RWPE1 (cell line): ENCODE data around the gene RAP2A.
A peak's percentile ranks its signal among the peaks of the same experiment; 100 is the strongest.

Experiments
- CTCF ChIA-PET: fragments of 350-600 bp; sonication (Branson Sonifier 250); formaldehyde crosslinking; extraction: SDS; loops from one replicate; lab custom pipeline; 2021; lab: Yijun Ruan, JAX
- POLR2A ChIA-PET: fragments of 400-600 bp; formaldehyde crosslinking; extraction: SDS; loops from one replicate; lab custom pipeline; 2020; ENCODE audit warnings: antibody characterized with exemption; ENCODE audit not compliant: low non-redundant PET; lab: Yijun Ruan, JAX
- DNase-seq: peaks from one replicate; pipeline ENCODE4 v3.0.0; 2012; ENCODE audit warnings: low spot score
- H3K27ac ChIP-seq: fragments of 450-650 bp; 2 replicates; pipeline ENCODE4 v1.5.1; 2017
- CTCF ChIP-seq: fragments of 450-650 bp; conservative IDR thresholded peaks from 2 replicates; pipeline ENCODE4 v1.5.1; 2017; ENCODE audit warnings: low read depth, mild to moderate bottlenecking

Gene RAP2A

GRCh38 chr13:97432917-97433726 is 847 bp upstream of the RAP2A start:
- peak; percentile 94 for DNase-seq
- H3K27ac ChIP-seq = peak overlapping the region; percentile 99
- ChIA-PET CTCF (no interaction called here), POLR2A (interaction anchor here (0.6 to 1.0 kb wide), 4 partner anchors 60 to 211 kb away, joined by 3 to 5 read pairs (median 3); partner anchors contain the start of gene MBNL2)
- no peak for TF ChIP-seq CTCF

GRCh38 chr13:97434397-97435201 is 630 bp downstream of the RAP2A start:
- ChIA-PET CTCF (interaction anchor here (0.5 kb wide), 1 partner anchor 95 kb away, joined by 3 read pairs; no protein-coding TSS in a partner anchor), POLR2A (interaction anchor here (0.6 kb wide), 1 partner anchor 57 kb away, joined by 3 read pairs; no protein-coding TSS in a partner anchor)
- peak overlapping the region; percentile 99 for H3K27ac ChIP-seq
- no peak for TF ChIP-seq CTCF
- DNase-seq = no peak

- TF ChIP-seq CTCF = no peak
- no peak for DNase-seq
- ChIA-PET CTCF (interaction anchor here (0.5 to 0.6 kb wide), 2 partner anchors 94 to 199 kb away, joined by 3 read pairs; no protein-coding TSS in a partner anchor), POLR2A (interaction anchor here (0.6 kb wide), 1 partner anchor 1488 kb away, joined by 4 read pairs; no protein-coding TSS in a partner anchor)
- no peak overlapping the region for H3K27ac ChIP-seq
These were observed 1.4 kb downstream of the RAP2A start for GRCh38 chr13:97435323-97435722.

- no peak for TF ChIP-seq CTCF
- no peak for DNase-seq
- H3K27ac ChIP-seq = no peak overlapping the region
- ChIA-PET CTCF (interaction anchor here (0.6 kb wide), 1 partner anchor 199 kb away, joined by 3 read pairs; no protein-coding TSS in a partner anchor), POLR2A (interaction anchor here (0.6 kb wide), 1 partner anchor 1487 kb away, joined by 4 read pairs; no protein-coding TSS in a partner anchor)
These were observed 1.8 kb downstream of the RAP2A start for GRCh38 chr13:97435794-97436193.

- ChIA-PET POLR2A (no interaction called here), CTCF (no interaction called here)
- no peak overlapping the region for H3K27ac ChIP-seq
- no peak for DNase-seq
- TF ChIP-seq CTCF = no peak
These were observed 2.9 kb downstream of the RAP2A start for GRCh38 chr13:97436845-97437244.

GRCh38 chr13:97437729-97438128 is 3.8 kb downstream of the RAP2A start:
- CTCF ChIA-PET = interaction anchor here (0.5 kb wide), 1 partner anchor 21 kb away, joined by 3 read pairs; no protein-coding TSS in a partner anchor
- H3K27ac ChIP-seq = no peak overlapping the region
- DNase-seq = no peak
- POLR2A ChIA-PET = no interaction called here
- no peak for TF ChIP-seq CTCF
